OCI-LY7 (cell line): Measurements from ENCODE around the gene RAB24. TPM values are rescaled to one million over a fixed set of nuclear protein-coding genes. Genes with fewer than 3 reads are reported as not detected.

Experiments
- BruUV-seq: library from RNA; stranded (reverse); fragments of 400-500 nt; replicated peaks from 2 replicates; lab custom pipeline; 2021; lab: Mats Ljungman, UMichigan
- CTCF ChIA-PET: fragments of 300-600 bp; sonication (Branson Sonifier 250); formaldehyde crosslinking; loops from one replicate; lab custom pipeline; 2022; ENCODE audit warnings: antibody characterized with exemption; ENCODE audit not compliant: unreplicated experiment; lab: Charles Lee
- POLR2A ChIA-PET: fragments of 300-600 bp; sonication (Branson Sonifier 250); formaldehyde crosslinking; loops from one replicate; lab custom pipeline; 2022; ENCODE audit warnings: antibody characterized with exemption; lab: Charles Lee
- DNase-seq: peaks from one replicate; pipeline ENCODE4 v3.0.0-alpha.2; 2015; ENCODE audit warnings: low spot score
- H2AFZ ChIP-seq: fragments of 200-600 bp; sonication (generic), shearing (Covaris generic); 2 replicates; pipeline ENCODE4 v1.6.1; 2014; ENCODE audit warnings: mild to moderate bottlenecking, antibody characterized with exemption, low read length, moderate library complexity
- H3K27ac ChIP-seq: fragments of 200-600 bp; sonication (generic); 2 replicates; pipeline ENCODE4 v1.5.1; 2014; ENCODE audit warnings: mixed run types, low read depth, mild to moderate bottlenecking, moderate library complexity, low read length, inconsistent platforms; ENCODE audit not compliant: poor library complexity, severe bottlenecking
- H3K36me3 ChIP-seq: fragments of 200-600 bp; sonication (generic); 2 replicates; pipeline ENCODE4 v1.6.1; 2014; ENCODE audit warnings: mild to moderate bottlenecking, antibody characterized with exemption, low read length, moderate library complexity, mixed read lengths; ENCODE audit not compliant: insufficient read depth
- H3K4me1 ChIP-seq: fragments of 200-600 bp; sonication (generic); 2 replicates; pipeline ENCODE4 v1.5.1; 2014; ENCODE audit warnings: mild to moderate bottlenecking, low read length; ENCODE audit not compliant: insufficient read depth, poor library complexity, severe bottlenecking
- H3K4me2 ChIP-seq: fragments of 200-600 bp; sonication (generic); 2 replicates; pipeline ENCODE4 v1.6.1; 2014; ENCODE audit warnings: mild to moderate bottlenecking, low read length
- H3K4me3 ChIP-seq: fragments of 200-600 bp; sonication (generic); 2 replicates; pipeline ENCODE4 v1.5.1; 2014; ENCODE audit warnings: mild to moderate bottlenecking, low read depth, low read length; ENCODE audit not compliant: poor library complexity, severe bottlenecking
- H3K79me2 ChIP-seq: fragments of 200-600 bp; sonication (generic); 2 replicates; pipeline ENCODE4 v1.6.1; 2016; ENCODE audit warnings: low read depth, mild to moderate bottlenecking, low read length, moderate library complexity, mixed read lengths; ENCODE audit not compliant: insufficient read depth
- H3K9me2 ChIP-seq: fragments of 200-600 bp; sonication (generic); 2 replicates; pipeline ENCODE4 v1.6.1; 2016; ENCODE audit warnings: mild to moderate bottlenecking, low read length, mixed read lengths; ENCODE audit not compliant: insufficient read depth
- H3K9me3 ChIP-seq: fragments of 200-600 bp; sonication (generic); 2 replicates; pipeline ENCODE4 v1.6.1; 2014; ENCODE audit warnings: mild to moderate bottlenecking, mixed run types, low read length, mixed read lengths
- H4K20me1 ChIP-seq: fragments of 200-600 bp; sonication (generic); 2 replicates; pipeline ENCODE4 v1.6.1; 2014; ENCODE audit warnings: mild to moderate bottlenecking, antibody characterized with exemption, low read length, moderate library complexity, mixed read lengths; ENCODE audit not compliant: insufficient read depth
- EZH2phosphoT487 ChIP-seq: fragments of 200-600 bp; sonication (generic); IDR thresholded peaks from 2 replicates; pipeline ENCODE4 v1.6.1; 2018; ENCODE audit warnings: low read depth, borderline replicate concordance, mild to moderate bottlenecking, mixed run types, antibody characterized with exemption, low read length, moderate library complexity, mixed read lengths
- intact Hi-C: fragments of 100-400 bp; cut with micrococcal nuclease; formaldehyde crosslinking; loops from one replicate; pipeline ENCODE4 v1.10.0; 2022; ENCODE audit not compliant: unreplicated experiment
- total RNA-seq, 2 experiments: library from RNA; depleted of rRNA in 1 of 2; stranded (reverse); fragments of >200 nt in 1 of 2; shearing (Covaris generic) in 1 of 2; gene quantifications; 2 replicates each; pipeline ENCODE4 v1.2.3, GENCODE V29; 2014 to 2022
- TF ChIP-seq, protein P1 (sequence below): fragments of 200-600 bp; sonication (generic); conservative IDR thresholded peaks from 2 replicates; pipeline ENCODE4 v1.5.1; 2014; ENCODE audit warnings: mild to moderate bottlenecking, antibody characterized with exemption, low read length, moderate library complexity, mixed read lengths

RAB24 gene
- total RNA-seq, 2 experiments from 2014 or later: 25.8 to 36.1 TPM

DNA sequence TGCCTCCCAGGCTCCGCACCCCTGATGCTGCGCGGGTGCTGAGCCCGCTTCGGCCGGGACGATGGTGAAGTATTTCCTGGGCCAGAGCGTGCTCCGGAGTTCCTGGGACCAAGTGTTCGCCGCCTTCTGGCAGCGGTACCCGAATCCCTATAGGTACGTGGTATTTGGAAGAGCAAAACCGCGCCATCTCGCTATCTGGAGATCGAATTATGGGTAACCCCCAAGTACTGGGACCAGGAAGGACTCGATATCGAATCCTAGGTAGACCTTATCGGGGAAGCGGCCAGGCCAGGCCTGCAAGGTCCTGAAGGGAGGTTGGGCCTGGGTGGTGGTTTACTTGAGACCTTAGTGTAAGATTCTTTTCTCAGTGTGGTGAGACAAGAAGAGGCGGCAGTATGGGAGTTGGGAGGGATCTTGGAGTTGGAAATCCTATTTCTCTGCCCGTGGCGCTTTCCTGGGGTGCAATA is 439 bp upstream of the RAB24 start:
- H3K4me1 ChIP-seq: peaks cover 75% of the 10 kb centered on the region
- peak; percentile 28 for DNase-seq
- peak overlapping the region; percentile 68 for H3K27ac ChIP-seq
- intact Hi-C loops: loop anchor here (1.0 to 10.0 kb wide), 4 partner anchors 127 to 657 kb away; partner anchors contain the start of gene TSPAN17
- peak overlapping the region; percentile 31; the same call in 1 of the 2 replicates for H2AFZ ChIP-seq
- peaks cover 14% of the 10 kb centered on the region for H4K20me1 ChIP-seq
- TF ChIP-seq EZH2phosphoT487: no peak
- TF ChIP-seq, protein P1, sequence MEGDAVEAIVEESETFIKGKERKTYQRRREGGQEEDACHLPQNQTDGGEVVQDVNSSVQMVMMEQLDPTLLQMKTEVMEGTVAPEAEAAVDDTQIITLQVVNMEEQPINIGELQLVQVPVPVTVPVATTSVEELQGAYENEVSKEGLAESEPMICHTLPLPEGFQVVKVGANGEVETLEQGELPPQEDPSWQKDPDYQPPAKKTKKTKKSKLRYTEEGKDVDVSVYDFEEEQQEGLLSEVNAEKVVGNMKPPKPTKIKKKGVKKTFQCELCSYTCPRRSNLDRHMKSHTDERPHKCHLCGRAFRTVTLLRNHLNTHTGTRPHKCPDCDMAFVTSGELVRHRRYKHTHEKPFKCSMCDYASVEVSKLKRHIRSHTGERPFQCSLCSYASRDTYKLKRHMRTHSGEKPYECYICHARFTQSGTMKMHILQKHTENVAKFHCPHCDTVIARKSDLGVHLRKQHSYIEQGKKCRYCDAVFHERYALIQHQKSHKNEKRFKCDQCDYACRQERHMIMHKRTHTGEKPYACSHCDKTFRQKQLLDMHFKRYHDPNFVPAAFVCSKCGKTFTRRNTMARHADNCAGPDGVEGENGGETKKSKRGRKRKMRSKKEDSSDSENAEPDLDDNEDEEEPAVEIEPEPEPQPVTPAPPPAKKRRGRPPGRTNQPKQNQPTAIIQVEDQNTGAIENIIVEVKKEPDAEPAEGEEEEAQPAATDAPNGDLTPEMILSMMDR: no peak
- peaks cover 66% of the 10 kb centered on the region for H3K36me3 ChIP-seq
- H3K79me2 ChIP-seq: peaks cover 41% of the 10 kb centered on the region
- peak overlapping the region; percentile 100 for H3K4me3 ChIP-seq
- peak overlapping the region; percentile 93 for H3K4me2 ChIP-seq
- TSS peak; percentile 81 for BruUV-seq
- POLR2A ChIA-PET: interaction anchor here (0.6 to 1.1 kb wide), 3 partner anchors 11 to 85 kb away, joined by 3 to 8 read pairs (median 4); no protein-coding TSS in a partner anchor
- CTCF ChIA-PET: no interaction called here
- no peaks in the 10 kb centered on the region for H3K9me3 ChIP-seq
- H3K9me2 ChIP-seq: no peaks in the 10 kb centered on the region

DNA sequence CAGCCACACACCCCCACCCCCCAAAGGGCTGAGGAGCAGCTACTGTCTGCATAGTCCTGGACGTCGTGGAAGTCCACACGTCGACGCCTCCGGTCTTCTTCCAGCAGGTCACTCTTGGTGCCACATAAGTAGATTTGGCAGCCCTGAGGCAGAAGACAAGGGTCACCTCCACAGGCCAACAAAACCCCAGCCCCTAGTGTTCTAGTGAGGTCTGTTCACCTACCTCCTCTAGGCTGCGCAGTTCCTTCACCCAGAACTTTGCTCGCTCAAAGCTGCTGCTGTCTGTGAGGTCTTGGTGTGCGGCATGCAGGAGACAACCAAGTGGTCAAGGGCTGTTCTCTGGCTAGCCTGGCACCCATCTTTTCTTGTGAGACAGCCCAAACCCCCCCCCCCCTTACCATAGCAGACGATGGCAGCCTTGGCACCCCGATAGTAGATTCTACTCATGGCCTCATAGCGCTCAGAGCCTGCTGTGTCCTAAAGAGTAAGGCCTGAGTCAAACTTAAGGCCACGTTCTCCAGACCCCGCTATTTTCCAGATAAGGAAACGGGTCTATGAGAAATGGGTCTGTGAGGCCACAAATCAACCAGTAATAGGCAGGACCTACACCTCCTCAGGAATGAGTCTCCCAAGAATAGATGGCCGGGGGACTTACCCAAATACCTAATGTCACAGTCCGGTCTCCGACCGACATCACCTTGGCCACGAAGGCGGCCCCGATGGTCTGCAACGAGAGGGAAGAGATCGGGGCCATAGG is 987 bp downstream of the RAB24 start:
- Histone ChIP-seq H3K79me2 (peaks cover 41% of the 10 kb centered on the region), H3K36me3 (peaks cover 68% of the 10 kb centered on the region), H3K27ac (peak overlapping the region; percentile 73), H3K4me3 (peak overlapping the region; percentile 100), H2AFZ (no peak overlapping the region), H3K4me2 (peak overlapping the region; percentile 93), H3K4me1 (peaks cover 61% of the 10 kb centered on the region), H4K20me1 (peaks cover 14% of the 10 kb centered on the region), H3K9me2 (no peaks in the 10 kb centered on the region), H3K9me3 (no peaks in the 10 kb centered on the region)
- TF ChIP-seq, protein P1: peak; percentile 70
- TF ChIP-seq EZH2phosphoT487: no peak
- BruUV-seq: no TSS peak
- ChIA-PET CTCF (interaction anchor here (1.4 kb wide), 1 partner anchor 8 kb away, joined by 6 read pairs; no protein-coding TSS in a partner anchor), POLR2A (interaction anchor here (1.1 to 1.2 kb wide), 2 partner anchors 8 to 10 kb away, joined by 3 to 4 read pairs; no protein-coding TSS in a partner anchor)
- intact Hi-C loops: loop anchor here (1.0 to 10.0 kb wide), 4 partner anchors 125 to 655 kb away; partner anchors contain the start of gene TSPAN17
- peak; percentile 75 for DNase-seq
